Epithelial cell of esophagus (primary cell): ENCODE results near the gene TAGLN2.

Experiments used
- DNase-seq: peaks from one replicate; pipeline ENCODE4 v3.0.0; 2010; ENCODE audit warnings: low read depth
- H3K4me3 ChIP-seq: 2 replicates; pipeline ENCODE4 v1.5.1; 2011; ENCODE audit warnings: mild to moderate bottlenecking, low read length, control low read depth
- TF ChIP-seq, protein P1 (sequence below): IDR thresholded peaks from 2 replicates; pipeline ENCODE4 v1.5.1; 2011; ENCODE audit warnings: low read depth, mild to moderate bottlenecking, low read length, control low read depth, inconsistent platforms; ENCODE audit not compliant: insufficient read depth; ENCODE audit errors: missing control alignments

The TAGLN2 gene

DNA sequence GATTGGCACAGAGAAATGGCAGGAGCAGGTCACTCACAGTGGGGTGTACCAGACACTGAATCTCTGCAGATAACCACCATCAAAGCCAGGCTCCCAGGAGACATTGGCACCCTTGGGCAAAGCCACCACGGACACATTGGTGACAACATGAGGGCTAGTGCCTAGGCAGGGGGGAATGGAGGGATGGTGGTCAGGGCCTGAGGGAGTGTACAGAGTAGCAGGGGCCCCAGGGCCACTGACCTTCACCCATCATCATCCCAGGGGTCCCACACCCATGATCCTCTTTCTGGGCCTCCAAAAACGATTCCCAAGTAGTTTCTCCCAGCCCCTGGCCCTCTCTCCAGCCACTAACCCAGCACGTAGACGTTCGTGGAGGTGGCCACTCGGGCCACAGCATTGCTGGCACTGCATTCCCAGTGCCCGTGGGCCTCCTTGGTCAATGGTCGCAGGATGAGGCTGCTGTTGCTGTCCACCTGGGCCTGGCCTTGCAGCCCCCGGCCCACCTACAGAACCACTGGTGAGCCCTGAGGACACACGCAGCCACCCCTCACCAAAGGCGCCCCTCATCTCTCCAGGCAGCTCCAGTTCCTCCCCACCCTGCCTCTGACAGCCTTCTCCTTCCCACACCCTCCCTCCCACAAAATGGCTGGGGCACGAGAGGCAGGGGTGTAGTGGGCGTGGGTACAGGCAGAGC is 5.9 kb upstream of the TAGLN2 start:
- TF ChIP-seq, protein P1, sequence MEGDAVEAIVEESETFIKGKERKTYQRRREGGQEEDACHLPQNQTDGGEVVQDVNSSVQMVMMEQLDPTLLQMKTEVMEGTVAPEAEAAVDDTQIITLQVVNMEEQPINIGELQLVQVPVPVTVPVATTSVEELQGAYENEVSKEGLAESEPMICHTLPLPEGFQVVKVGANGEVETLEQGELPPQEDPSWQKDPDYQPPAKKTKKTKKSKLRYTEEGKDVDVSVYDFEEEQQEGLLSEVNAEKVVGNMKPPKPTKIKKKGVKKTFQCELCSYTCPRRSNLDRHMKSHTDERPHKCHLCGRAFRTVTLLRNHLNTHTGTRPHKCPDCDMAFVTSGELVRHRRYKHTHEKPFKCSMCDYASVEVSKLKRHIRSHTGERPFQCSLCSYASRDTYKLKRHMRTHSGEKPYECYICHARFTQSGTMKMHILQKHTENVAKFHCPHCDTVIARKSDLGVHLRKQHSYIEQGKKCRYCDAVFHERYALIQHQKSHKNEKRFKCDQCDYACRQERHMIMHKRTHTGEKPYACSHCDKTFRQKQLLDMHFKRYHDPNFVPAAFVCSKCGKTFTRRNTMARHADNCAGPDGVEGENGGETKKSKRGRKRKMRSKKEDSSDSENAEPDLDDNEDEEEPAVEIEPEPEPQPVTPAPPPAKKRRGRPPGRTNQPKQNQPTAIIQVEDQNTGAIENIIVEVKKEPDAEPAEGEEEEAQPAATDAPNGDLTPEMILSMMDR: no peak
- no peak overlapping the region for H3K4me3 ChIP-seq
- no peak for DNase-seq

DNA sequence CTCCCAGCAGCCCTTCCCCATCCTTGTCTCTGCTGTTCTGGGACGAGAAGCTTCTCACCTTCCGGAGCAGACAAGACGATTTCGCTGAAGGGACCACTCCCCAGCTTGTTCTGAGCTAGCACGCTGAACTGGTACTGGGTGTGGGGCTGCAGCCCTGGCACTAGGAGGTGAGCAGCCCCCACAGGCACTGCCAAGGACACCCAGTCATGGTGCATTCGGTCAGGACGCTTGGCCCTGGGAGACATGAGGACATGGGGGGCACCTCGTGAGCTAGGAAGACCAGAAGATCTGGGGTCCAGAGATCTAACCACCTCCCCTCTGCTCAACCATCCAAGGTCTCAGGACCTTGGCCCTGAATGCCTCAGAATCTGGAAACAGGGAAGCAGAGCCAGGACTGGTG is 5.3 kb upstream of the TAGLN2 start:
- TF ChIP-seq, protein P1: no peak
- H3K4me3 ChIP-seq: no peak overlapping the region
- no peak for DNase-seq

DNA sequence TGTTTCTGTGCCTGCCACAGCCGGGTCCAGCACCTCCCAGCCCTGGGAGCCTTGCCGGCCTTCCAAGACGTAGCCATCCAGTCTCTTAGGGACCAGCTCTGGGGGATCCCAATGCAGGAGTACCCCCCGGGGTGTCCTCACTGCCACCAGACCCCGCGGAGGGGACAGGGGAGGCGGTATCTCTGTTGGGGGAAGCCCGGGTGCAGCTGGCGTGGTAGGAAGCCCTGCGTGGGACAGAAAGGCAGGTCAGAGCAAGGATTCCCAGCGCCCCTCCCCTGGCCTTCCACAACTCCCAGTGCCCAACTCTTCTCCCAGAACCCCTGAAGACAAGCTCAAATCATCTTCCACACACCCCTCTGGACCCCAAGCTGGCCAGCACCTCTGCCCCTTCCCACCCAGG is 4.9 kb upstream of the TAGLN2 start:
- TF ChIP-seq, protein P1: no peak
- DNase-seq: no peak
- H3K4me3 ChIP-seq: no peak overlapping the region

DNA sequence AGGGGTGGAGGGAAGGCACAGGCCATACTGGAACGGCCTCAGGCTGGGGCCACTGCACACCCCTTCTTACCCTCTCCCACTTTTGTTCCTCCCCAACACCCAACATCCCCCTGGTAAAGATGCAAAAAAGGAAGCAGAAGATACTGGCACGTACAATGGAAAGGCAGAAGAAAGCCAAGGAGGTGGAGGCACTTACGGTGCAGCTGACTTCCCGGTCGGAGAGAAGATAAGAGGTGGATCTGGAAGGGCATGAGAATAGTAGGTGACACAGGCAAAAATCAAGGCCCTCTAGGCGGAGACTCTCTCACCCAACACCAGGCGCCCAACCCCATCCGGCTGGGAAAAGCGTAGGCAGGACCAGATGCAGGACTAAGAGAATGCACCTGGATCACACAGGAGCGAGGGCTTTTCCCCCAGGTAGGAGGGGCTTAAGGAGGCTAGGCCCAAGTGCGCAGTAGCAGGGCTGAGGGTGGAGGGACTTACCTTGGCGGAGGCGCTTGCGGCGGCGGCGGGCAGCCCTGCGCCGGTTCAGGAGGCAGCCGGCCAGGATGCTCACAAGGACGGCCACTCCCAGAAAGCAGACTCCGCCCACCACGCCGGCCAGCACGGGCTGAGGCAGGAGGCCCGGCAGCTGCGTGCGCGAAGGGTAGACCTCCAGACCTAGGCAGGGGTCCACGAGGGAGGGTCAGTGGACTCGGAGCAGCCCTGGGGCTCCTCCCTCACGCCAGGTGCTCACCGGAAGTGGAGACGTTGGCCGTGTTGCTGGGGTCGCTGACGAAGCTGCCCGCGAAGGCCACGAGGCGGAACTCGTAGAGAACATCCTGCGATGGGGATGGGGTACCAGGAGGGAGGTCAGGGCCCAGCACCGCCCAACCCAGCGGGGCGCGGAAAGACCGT is 4.1 kb upstream of the TAGLN2 start:
- TF ChIP-seq, protein P1: no peak
- no peak overlapping the region for H3K4me3 ChIP-seq
- DNase-seq: peak; percentile 81

DNA sequence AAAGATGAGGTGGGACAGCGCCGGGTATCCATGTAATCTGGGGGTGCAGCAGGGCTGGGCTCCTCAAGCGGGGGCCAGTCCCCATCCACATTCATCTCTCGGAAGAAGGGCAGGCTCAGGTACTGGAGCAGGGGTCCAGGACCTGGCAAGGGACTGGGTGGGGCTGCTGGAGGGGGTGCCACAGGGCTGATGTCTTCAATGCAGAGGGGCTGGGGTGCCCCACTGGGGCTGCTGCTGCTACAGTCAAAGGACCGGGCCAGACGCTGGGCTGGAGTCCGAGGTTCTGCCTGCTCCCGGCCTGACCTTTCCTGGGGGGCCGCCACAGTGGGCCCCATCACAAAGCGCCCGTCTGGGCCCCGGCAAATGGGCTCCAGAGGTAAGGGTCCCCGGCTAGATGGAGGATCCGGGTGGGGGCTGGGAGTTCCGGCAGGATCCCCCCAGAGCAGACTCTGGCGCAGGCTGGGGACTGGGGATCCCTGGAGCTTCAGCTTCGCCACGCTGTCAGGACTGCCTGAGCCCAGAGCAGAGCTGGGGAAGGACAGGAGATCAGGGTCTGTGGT is 3.3 kb upstream of the TAGLN2 start:
- DNase-seq: no peak
- H3K4me3 ChIP-seq: no peak overlapping the region
- TF ChIP-seq, protein P1: no peak

DNA sequence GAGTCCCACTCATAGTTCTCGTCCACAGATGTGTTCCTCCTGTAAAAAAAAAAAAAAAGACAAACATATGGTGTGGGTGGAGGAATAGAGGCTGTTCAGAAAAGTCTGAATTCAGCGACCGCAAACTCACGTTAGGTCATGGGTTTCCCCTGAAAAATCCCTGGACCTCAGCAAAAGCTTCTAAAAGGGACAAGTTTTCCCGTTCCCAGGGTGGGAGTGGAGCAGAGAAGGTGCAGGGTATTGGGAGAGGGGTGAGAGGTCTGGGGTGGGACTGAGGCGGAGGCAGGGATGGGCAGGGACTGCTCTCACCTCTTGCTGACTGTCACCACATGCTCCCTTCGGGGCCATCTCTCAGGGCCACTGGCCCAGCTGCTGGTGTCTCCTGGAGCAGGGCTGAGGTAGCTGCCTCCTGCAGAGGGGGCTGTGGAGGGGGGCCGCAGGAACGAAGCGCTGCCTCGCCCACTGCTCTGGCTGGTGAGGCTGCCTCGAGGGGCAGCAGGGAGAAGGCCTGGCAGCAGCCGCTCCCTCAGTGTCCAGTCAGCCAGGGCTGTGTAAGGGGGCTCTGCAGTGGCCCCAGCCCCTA is 2.6 kb upstream of the TAGLN2 start:
- no peak overlapping the region for H3K4me3 ChIP-seq
- TF ChIP-seq, protein P1: no peak
- no peak for DNase-seq
